Astrocyte (in vitro differentiated cells and primary cell): ENCODE data around the gene TDRD12. TPM values are rescaled to one million over a fixed set of nuclear protein-coding genes. Genes with fewer than 3 reads are reported as not detected.
"Not testable (repeated sequence)": the region's sequence is repeated elsewhere in the genome, so short reads cannot be mapped to it uniquely, and the experiment has no call there.

Source experiments
- DNase-seq: peaks from one replicate; pipeline ENCODE4 v3.0.0-alpha.2; 2010; ENCODE audit warnings: low read depth
- FAIRE-seq: peaks from 2 replicates; lab custom pipeline; 2011; peaks lifted over from hg19 to GRCh38; lab: Jason Lieb, UNC
- H2AFZ ChIP-seq: 2 replicates; pipeline ENCODE4 v1.6.0; 2012; ENCODE audit warnings: low read depth, low read length, inconsistent platforms
- H3K27ac ChIP-seq: 2 replicates; pipeline ENCODE4 v1.5.1; 2011; ENCODE audit warnings: low read depth, low read length, inconsistent platforms
- H3K27me3 ChIP-seq: 2 replicates; pipeline ENCODE4 v1.6.0; 2011; ENCODE audit warnings: low read length, inconsistent platforms; ENCODE audit not compliant: insufficient read depth
- H3K36me3 ChIP-seq: 2 replicates; pipeline ENCODE4 v1.5.1; 2011; ENCODE audit warnings: low read length, inconsistent platforms; ENCODE audit not compliant: insufficient read depth
- H3K4me1 ChIP-seq: 2 replicates; pipeline ENCODE4 v1.5.1; 2011; ENCODE audit warnings: low read length, inconsistent platforms; ENCODE audit not compliant: insufficient read depth
- H3K4me2 ChIP-seq: 2 replicates; pipeline ENCODE4 v1.6.0; 2012; ENCODE audit warnings: low read length, inconsistent platforms
- H3K4me3 ChIP-seq: 2 replicates; pipeline ENCODE4 v1.5.1; 2011; ENCODE audit warnings: low read depth, mild to moderate bottlenecking, low read length, inconsistent platforms; ENCODE audit not compliant: insufficient read depth
- H3K79me2 ChIP-seq: 2 replicates; pipeline ENCODE4 v1.6.0; 2012; ENCODE audit warnings: mild to moderate bottlenecking, low read length, inconsistent platforms; ENCODE audit not compliant: insufficient read depth
- H3K9ac ChIP-seq: 2 replicates; pipeline ENCODE4 v1.6.0; 2012; ENCODE audit warnings: mild to moderate bottlenecking, low read length, inconsistent platforms
- H3K9me3 ChIP-seq: 2 replicates; pipeline ENCODE4 v1.5.1; 2012; ENCODE audit warnings: low read depth, mild to moderate bottlenecking, low read length, inconsistent platforms; ENCODE audit not compliant: insufficient read depth
- H4K20me1 ChIP-seq: 2 replicates; pipeline ENCODE4 v1.6.0; 2012; ENCODE audit warnings: low read length, inconsistent platforms; ENCODE audit not compliant: insufficient read depth
- H3K27ac Mint-ChIP-seq: one replicate; pipeline ENCODE4 v1.8.0; 2021; ENCODE audit warnings: mild to moderate bottlenecking, mixed read lengths; ENCODE audit not compliant: unreplicated experiment
- H3K27me3 Mint-ChIP-seq: one replicate; pipeline ENCODE4 v1.8.0; 2021; ENCODE audit warnings: low read depth, mixed read lengths; ENCODE audit not compliant: unreplicated experiment
- H3K36me3 Mint-ChIP-seq: one replicate; pipeline ENCODE4 v1.8.0; 2021; ENCODE audit warnings: low read depth, mixed read lengths; ENCODE audit not compliant: unreplicated experiment
- H3K4me1 Mint-ChIP-seq: one replicate; pipeline ENCODE4 v1.8.0; 2021; ENCODE audit warnings: low read depth, mixed read lengths; ENCODE audit not compliant: unreplicated experiment
- H3K4me3 Mint-ChIP-seq: one replicate; pipeline ENCODE4 v1.8.0; 2021; ENCODE audit warnings: mild to moderate bottlenecking, moderate library complexity, mixed read lengths; ENCODE audit not compliant: unreplicated experiment
- H3K9me3 Mint-ChIP-seq: one replicate; pipeline ENCODE4 v1.8.0; 2021; ENCODE audit warnings: mild to moderate bottlenecking, mixed read lengths; ENCODE audit not compliant: unreplicated experiment
- CTCF ChIP-seq: IDR thresholded peaks from 2 replicates; pipeline ENCODE4 v1.5.1; 2011; ENCODE audit warnings: low read depth, mild to moderate bottlenecking, inconsistent platforms, low read length, moderate library complexity; ENCODE audit not compliant: insufficient read depth
- EZH2 ChIP-seq: IDR thresholded peaks from 2 replicates; pipeline ENCODE4 v1.6.1; 2012; ENCODE audit warnings: mild to moderate bottlenecking, low read length, inconsistent platforms; ENCODE audit not compliant: insufficient read depth
- total RNA-seq: library from RNA; stranded (reverse); gene quantifications from 2 replicates; pipeline ENCODE4 v1.2.1, GENCODE V29; 2021

The TDRD12 gene
- total RNA-seq, 1 donor from 2014 or later: not detected

- Histone ChIP-seq H3K9me3 (no peaks in the 10 kb centered on the region), H3K36me3 (no peaks in the 10 kb centered on the region), H3K27me3 (no peaks in the 10 kb centered on the region), H3K4me1 (no peaks in the 10 kb centered on the region), H3K4me2 (no peak overlapping the region), H3K79me2 (no peaks in the 10 kb centered on the region), H3K4me3 (no peak overlapping the region), H3K27ac (no peak overlapping the region), H4K20me1 (no peaks in the 10 kb centered on the region), H3K9ac (no peak overlapping the region), H2AFZ (no peak overlapping the region)
- Mint-ChIP-seq H3K36me3 (peaks cover 4% of the 10 kb centered on the region), H3K27me3 (peaks cover 3% of the 10 kb centered on the region), H3K9me3 (no peaks in the 10 kb centered on the region), H3K4me1 (no peaks in the 10 kb centered on the region), H3K4me3 (no peak overlapping the region), H3K27ac (no peak overlapping the region)
- FAIRE-seq: no peak
- no peak for DNase-seq
- TF ChIP-seq CTCF (no peak), EZH2 (no peak)
Observed at GRCh38 chr19:32852216-32852615, 132.6 kb downstream of the TDRD12 start.

- H3K36me3 ChIP-seq, H3K27ac Mint-ChIP-seq, H3K36me3 Mint-ChIP-seq, H3K27me3 ChIP-seq, H3K4me1 ChIP-seq, H3K27me3 Mint-ChIP-seq, FAIRE-seq, H2AFZ ChIP-seq, DNase-seq, H3K27ac ChIP-seq, H3K4me1 Mint-ChIP-seq, H4K20me1 ChIP-seq, H3K9ac ChIP-seq, H3K4me3 ChIP-seq, H3K4me2 ChIP-seq, H3K4me3 Mint-ChIP-seq, H3K9me3 Mint-ChIP-seq, H3K79me2 ChIP-seq, H3K9me3 ChIP-seq: not testable (repeated sequence)
Observed at GRCh38 chr19:32856818-32857217, 137.3 kb downstream of the TDRD12 start.

GRCh38 chr19:32857584-32857983 lies 138.0 kb downstream of the TDRD12 start:
- no peaks in the 10 kb centered on the region for H3K27me3 Mint-ChIP-seq
- H3K79me2 ChIP-seq: no peaks in the 10 kb centered on the region
- H4K20me1 ChIP-seq: no peaks in the 10 kb centered on the region
- no peaks in the 10 kb centered on the region for H3K36me3 ChIP-seq
- H3K4me3 Mint-ChIP-seq: no peak overlapping the region
- no peak overlapping the region for H3K27ac ChIP-seq
- DNase-seq (no peak), FAIRE-seq (no peak)
- no peaks in the 10 kb centered on the region for H3K9me3 Mint-ChIP-seq
- TF ChIP-seq EZH2 (no peak), CTCF (no peak)
- H3K36me3 Mint-ChIP-seq: peaks cover 2% of the 10 kb centered on the region
- H3K27ac Mint-ChIP-seq: no peak overlapping the region
- no peak overlapping the region for H3K4me3 ChIP-seq
- H3K9ac ChIP-seq: no peak overlapping the region
- H3K4me1 ChIP-seq: no peaks in the 10 kb centered on the region
- no peaks in the 10 kb centered on the region for H3K27me3 ChIP-seq
- no peak overlapping the region for H2AFZ ChIP-seq
- no peaks in the 10 kb centered on the region for H3K4me1 Mint-ChIP-seq
- H3K4me2 ChIP-seq: no peak overlapping the region
- no peaks in the 10 kb centered on the region for H3K9me3 ChIP-seq
